SK-N-SH (cell line): ENCODE measurements around the gene COLEC12. TPM values are rescaled to one million over a fixed set of nuclear protein-coding genes. Genes with fewer than 3 reads are reported as not detected.

ENCODE experiments used
- CTCF ChIA-PET: fragments of 300-600, 350-600 bp; formaldehyde crosslinking; extraction: SDS; loops from one replicate; lab custom pipeline; 2021; lab: Yijun Ruan, JAX
- POLR2A ChIA-PET: fragments of 350-600 bp; sonication (Branson Sonifier 250); formaldehyde crosslinking; extraction: SDS; loops from one replicate; lab custom pipeline; 2020; ENCODE audit warnings: antibody characterized with exemption, inconsistent platforms; lab: Yijun Ruan, JAX
- DNase-seq: peaks from one replicate; pipeline ENCODE4 v3.0.0; 2012
- H2AFZ ChIP-seq: fragments of 200-600 bp; sonication (generic); 2 replicates; pipeline ENCODE4 v1.8.1; 2016; ENCODE audit warnings: antibody characterized with exemption, mild to moderate bottlenecking, low read depth
- H3F3A ChIP-seq: fragments of 200-600 bp; sonication (generic); replicated peaks from 2 replicates; pipeline ENCODE3; 2016; ENCODE audit warnings: antibody characterized with exemption, mild to moderate bottlenecking; ENCODE audit not compliant: insufficient read depth
- H3K27ac ChIP-seq, 2 experiments: fragments of 200-500 bp in 1 of 2; fragments of 200-600 bp in 1 of 2; sonication (Bioruptor generic) in 1 of 2; sonication (generic), shearing (Covaris generic) in 1 of 2; 2 replicates each; pipeline versions ENCODE4 v1.5.1 to v1.6.1; 2014 to 2016; ENCODE audit warnings: low read depth in 2 of 2, inconsistent platforms in 1 of 2, low read length in 1 of 2, mild to moderate bottlenecking in 1 of 2, mixed read lengths in 1 of 2
- H3K27me3 ChIP-seq: fragments of 200-600 bp; sonication (generic), shearing (Covaris generic); 2 replicates; pipeline ENCODE4 v1.6.1; 2016; ENCODE audit warnings: mixed run types; ENCODE audit not compliant: insufficient read depth
- H3K36me3 ChIP-seq, 2 experiments: fragments of 200-500 bp in 1 of 2; fragments of 200-600 bp in 1 of 2; sonication (Bioruptor generic) in 1 of 2; sonication (generic) in 1 of 2; replicated peaks in 1 of 2; 2 replicates each; pipeline versions ENCODE3 to v1.5.1; 2014 to 2016; ENCODE audit warnings: low read length in 1 of 2, mild to moderate bottlenecking in 1 of 2; ENCODE audit not compliant: insufficient read depth in 2 of 2, control insufficient read depth in 1 of 2
- H3K4me1 ChIP-seq, 2 experiments: fragments of 200-500 bp in 1 of 2; fragments of 200-600 bp in 1 of 2; sonication (Bioruptor generic) in 1 of 2; sonication (generic), shearing (Covaris generic) in 1 of 2; 2 replicates each; pipeline versions ENCODE4 v1.5.1 to v1.6.1; 2014 to 2016; ENCODE audit warnings: low read depth in 1 of 2, low read length in 1 of 2, mixed run types in 1 of 2; ENCODE audit not compliant: insufficient read depth in 2 of 2, control insufficient read depth in 1 of 2
- H3K4me2 ChIP-seq: fragments of 200-600 bp; sonication (generic), shearing (Covaris generic); 2 replicates; pipeline ENCODE4 v1.6.1; 2017; ENCODE audit warnings: mixed run types
- H3K4me3 ChIP-seq, 2 experiments: fragments of 200-500 bp in 1 of 2; fragments of 200-600 bp in 1 of 2; sonication (Bioruptor generic) in 1 of 2; sonication (generic), shearing (Covaris generic) in 1 of 2; 2 replicates each; pipeline versions ENCODE4 v1.5.1 to v1.8.1; 2014 to 2016; ENCODE audit warnings: low read depth in 2 of 2, inconsistent platforms in 1 of 2, low read length in 1 of 2, mild to moderate bottlenecking in 1 of 2, mixed read lengths in 1 of 2, moderate library complexity in 1 of 2
- H3K79me2 ChIP-seq: fragments of 200-600 bp; sonication (generic); 2 replicates; pipeline ENCODE4 v1.8.1; 2017; ENCODE audit warnings: mild to moderate bottlenecking; ENCODE audit not compliant: insufficient read depth
- H3K9ac ChIP-seq: fragments of 200-600 bp; sonication (generic); 2 replicates; pipeline ENCODE4 v1.6.1; 2017; ENCODE audit warnings: mixed run types
- H3K9me2 ChIP-seq: fragments of 200-600 bp; sonication (generic); 2 replicates; pipeline ENCODE4 v1.6.1; 2017; ENCODE audit warnings: mixed run types
- H3K9me3 ChIP-seq: fragments of 200-600 bp; sonication (generic); 2 replicates; pipeline ENCODE4 v1.6.1; 2017; ENCODE audit warnings: mixed run types, mild to moderate bottlenecking, moderate library complexity
- H4K20me1 ChIP-seq: fragments of 200-600 bp; sonication (generic); 2 replicates; pipeline ENCODE4 v1.6.1; 2017; ENCODE audit warnings: mild to moderate bottlenecking, mixed run types; ENCODE audit not compliant: insufficient read depth
- CHD2 ChIP-seq: fragments of 150-350 bp; IDR thresholded peaks from 2 replicates; pipeline ENCODE4 v1.6.1; 2018; ENCODE audit warnings: low read length; ENCODE audit not compliant: partially characterized antibody
- ELF1 ChIP-seq: IDR thresholded peaks from 2 replicates; pipeline ENCODE4 v1.4.0; 2012
- EP300 ChIP-seq, 2 experiments: IDR thresholded peaks; 2 replicates each; pipeline versions ENCODE4 v1.4.0 to v1.6.1; 2012; ENCODE audit warnings: borderline replicate concordance in 1 of 2, low read depth in 1 of 2, low read length in 1 of 2
- EZH2phosphoT487 ChIP-seq: fragments of 200-600 bp; sonication (generic); IDR thresholded peaks from 2 replicates; pipeline ENCODE4 v1.6.1; 2017; ENCODE audit warnings: low read depth, mixed run types, mild to moderate bottlenecking, antibody characterized with exemption, moderate library complexity, borderline replicate concordance
- JUND ChIP-seq: IDR thresholded peaks from 2 replicates; pipeline ENCODE4 v1.4.0; 2012
- MAX ChIP-seq: IDR thresholded peaks from 2 replicates; pipeline ENCODE4 v1.4.0; 2012; ENCODE audit warnings: low read depth
- MEF2A ChIP-seq: IDR thresholded peaks from 2 replicates; pipeline ENCODE4 v1.4.0; 2012; ENCODE audit warnings: low read depth, borderline replicate concordance
- RFX5 ChIP-seq: IDR thresholded peaks from 2 replicates; pipeline ENCODE4 v1.6.1; 2012; ENCODE audit warnings: mild to moderate bottlenecking, improper control_type of control experiment, low read length
- RXRA ChIP-seq: IDR thresholded peaks from 2 replicates; pipeline ENCODE4 v1.4.0; 2012; ENCODE audit warnings: low read depth, mild to moderate bottlenecking, borderline replicate concordance
- SIN3A ChIP-seq: IDR thresholded peaks from 2 replicates; pipeline ENCODE4 v1.6.1; 2012; ENCODE audit warnings: low read depth, mild to moderate bottlenecking, low read length, moderate library complexity, borderline replicate concordance
- TCF12 ChIP-seq: IDR thresholded peaks from 2 replicates; pipeline ENCODE4 v1.4.0; 2012
- TEAD4 ChIP-seq: IDR thresholded peaks from 2 replicates; pipeline ENCODE4 v1.4.0; 2012; ENCODE audit warnings: mild to moderate bottlenecking, borderline replicate concordance; ENCODE audit not compliant: insufficient read depth
- USF1 ChIP-seq: IDR thresholded peaks from 2 replicates; pipeline ENCODE4 v1.4.0; 2012; ENCODE audit warnings: low read depth, borderline replicate concordance
- ZBTB33 ChIP-seq: IDR thresholded peaks from 2 replicates; pipeline ENCODE4 v1.4.0; 2012; ENCODE audit warnings: low read depth, borderline replicate concordance
- WGBS: methylation state at CpG from one replicate; pipeline ENCODE4 v1.1.6; 2017; ENCODE audit warnings: low lambda C conversion rate; 5-methylcytosine and 5-hydroxymethylcytosine counted together
- polyA plus RNA-seq, 3 experiments: library from polyadenylated mRNA; depleted of rRNA; stranded (reverse); fragments of >200 nt; gene quantifications; 2 replicates each; pipeline ENCODE4 v1.2.3, GENCODE V29; 2012

Gene COLEC12
- polyA plus RNA-seq, 1 of the 3 experiments (the other 2 are of a cell fraction) = 41.2 TPM

GRCh38 chr18:508835-509234 is 8.3 kb upstream of the COLEC12 start (continued):
- TF ChIP-seq MAX = no peak
- TF ChIP-seq MEF2A = no peak
- no peak for TF ChIP-seq CHD2
- no peak for TF ChIP-seq SIN3A
- TF ChIP-seq, all 33 proteins: peak for 0

- CTCF ChIA-PET = interaction anchor here (0.6 to 3.5 kb wide), 4 partner anchors 10 to 116 kb away, joined by 3 to 10 read pairs (median 4); no protein-coding TSS in a partner anchor
- Histone ChIP-seq H3K4me3 (no peak overlapping the region), H3K4me2 (no peak overlapping the region), H3K27ac (no peak overlapping the region), H4K20me1 (no peaks in the 10 kb centered on the region), H3K9me2 (no peaks in the 10 kb centered on the region; the same call in 1 of the 2 replicates), H3K9me3 (no peaks in the 10 kb centered on the region; the same call in 1 of the 2 replicates), H3K27me3 (no peaks in the 10 kb centered on the region), H2AFZ (no peak overlapping the region), H3F3A (no peaks in the 10 kb centered on the region), H3K4me1 (no peaks in the 10 kb centered on the region), H3K36me3 (no peaks in the 10 kb centered on the region), H3K79me2 (no peaks in the 10 kb centered on the region), H3K9ac (no peak overlapping the region)
- 39% methylated on average over 3 of the region's 3 CpGs for WGBS
- POLR2A ChIA-PET = no interaction called here
- no peak for DNase-seq
- no peak for TF ChIP-seq TEAD4
- TF ChIP-seq ELF1 = no peak
- no peak for TF ChIP-seq CHD2
- TF ChIP-seq EZH2phosphoT487 = no peak
- TF ChIP-seq JUND = no peak
- TF ChIP-seq ZBTB33 = no peak
- no peak for TF ChIP-seq TCF12
- TF ChIP-seq USF1 = no peak
- no peak for TF ChIP-seq RFX5
- no peak for TF ChIP-seq EP300 (IDR thresholded peaks at IDR 0.05; ENCODE audit: borderline replicate concordance in 1 of 2, low read depth in 1 of 2, low read length in 1 of 2)
Measured at GRCh38 chr18:507636-508035, 7.1 kb upstream of the COLEC12 start.

- Histone ChIP-seq H3K9me3 (no peaks in the 10 kb centered on the region; the same call in 1 of the 2 replicates), H2AFZ (no peak overlapping the region), H3K4me1 (no peaks in the 10 kb centered on the region), H3F3A (no peaks in the 10 kb centered on the region), H3K9me2 (no peaks in the 10 kb centered on the region; the same call in 1 of the 2 replicates), H3K9ac (no peak overlapping the region), H3K4me2 (no peak overlapping the region), H3K79me2 (no peaks in the 10 kb centered on the region), H3K27me3 (no peaks in the 10 kb centered on the region), H4K20me1 (no peaks in the 10 kb centered on the region), H3K27ac (no peak overlapping the region), H3K36me3 (no peaks in the 10 kb centered on the region), H3K4me3 (no peak overlapping the region)
- 72% methylated on average over 4 of the region's 4 CpGs for WGBS
- DNase-seq = no peak
- POLR2A ChIA-PET = no interaction called here
- TF ChIP-seq RXRA (no peak), CHD2 (no peak)
- CTCF ChIA-PET = interaction anchor here (0.6 to 3.5 kb wide), 4 partner anchors 11 to 150 kb away, joined by 3 to 10 read pairs (median 4); no protein-coding TSS in a partner anchor
Measured at GRCh38 chr18:506801-507200, 6.3 kb upstream of the COLEC12 start.
